T-helper 2 cell (primary cell): ENCODE data around the gene MAML3.

Source experiments
- DNase-seq, 5 experiments: peaks; one replicate each; pipeline versions ENCODE4 v3.0.0 to v3.0.0-alpha.2; 2012 to 2022

Gene MAML3

GRCh38 chr4:140038031-140038533 is 115.9 kb downstream of the MAML3 start:
- no peak for DNase-seq

GRCh38 chr4:140037353-140038030 is 116.5 kb downstream of the MAML3 start:
- no peak for DNase-seq

DNA sequence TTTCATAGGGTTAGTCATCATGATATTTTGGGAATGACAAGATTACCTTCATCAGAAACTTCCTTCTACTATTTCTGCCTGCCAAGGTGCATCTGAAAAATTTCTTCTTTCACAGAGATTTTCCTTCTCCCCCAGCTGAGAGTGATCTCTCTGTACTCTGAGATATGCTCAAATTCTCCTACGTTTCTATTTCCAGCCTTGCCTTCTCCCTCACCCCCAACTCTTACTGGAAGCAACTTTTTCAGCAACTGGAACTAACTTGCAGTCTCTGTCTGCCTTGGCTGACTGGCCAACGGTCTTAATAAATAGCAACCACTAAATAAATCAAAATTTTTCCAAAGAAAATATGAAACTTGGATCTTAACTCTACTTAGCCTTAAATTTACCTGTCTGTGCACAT is 122.3 kb downstream of the MAML3 start:
- no peak for DNase-seq

DNA sequence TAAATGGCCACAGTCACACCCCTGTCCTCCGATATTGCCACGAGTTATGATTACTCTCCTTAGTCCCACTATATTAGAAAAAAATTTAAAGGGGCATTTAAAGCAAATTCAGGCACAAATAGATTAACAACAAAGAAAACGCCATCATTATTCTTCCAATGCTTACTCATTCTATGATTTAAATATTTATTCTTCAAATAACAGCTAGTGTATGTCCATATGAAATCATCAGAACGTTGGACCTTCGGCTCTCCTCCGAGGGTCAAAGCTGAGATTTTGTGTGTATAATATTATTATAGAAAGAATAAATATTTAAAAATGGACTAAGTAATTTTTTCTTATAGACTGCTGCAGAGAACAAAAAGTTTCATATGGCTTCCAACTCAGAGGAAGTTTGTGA is 122.9 kb downstream of the MAML3 start:
- no peak for DNase-seq

DNA sequence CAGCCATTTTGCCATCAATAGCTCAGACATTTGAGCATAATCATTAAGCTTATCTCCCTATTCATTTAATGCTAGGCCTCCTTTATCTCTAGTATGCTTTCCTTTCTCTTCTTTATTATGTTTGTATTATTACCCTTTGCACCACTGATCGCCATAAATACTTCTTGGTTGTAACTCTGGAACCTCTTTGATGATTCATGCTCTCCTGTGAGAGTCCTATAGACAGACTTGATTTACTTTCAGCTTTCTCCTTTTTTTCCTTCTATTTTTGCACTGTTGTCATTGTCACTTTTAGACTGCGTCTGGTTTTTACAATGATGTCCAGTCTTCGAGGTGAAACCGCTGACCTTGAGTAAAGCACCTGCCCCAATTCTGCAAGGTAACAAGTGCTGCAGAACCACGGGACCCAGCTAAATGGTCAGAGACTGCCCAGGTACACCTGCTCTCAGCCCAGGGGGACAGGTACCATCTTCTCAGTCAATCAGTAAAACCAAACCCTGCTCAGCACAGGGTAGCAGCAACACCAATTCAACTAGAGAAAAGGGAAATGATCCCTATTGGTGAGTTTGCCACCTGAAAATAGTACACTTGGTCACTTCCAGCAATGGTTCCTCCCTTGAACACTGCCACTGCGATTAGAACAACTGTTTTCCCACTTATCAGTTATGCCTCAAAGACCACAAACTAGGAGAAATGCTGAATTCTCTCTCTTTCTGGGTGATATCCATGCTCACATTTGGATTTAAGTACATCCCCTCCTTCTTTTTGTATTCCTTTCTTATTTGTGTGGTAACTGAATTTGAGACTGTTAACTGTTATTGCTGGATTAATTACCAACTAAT is 125.1 kb downstream of the MAML3 start:
- no peak for DNase-seq

- no peak for DNase-seq
These were observed 125.9 kb downstream of the MAML3 start for GRCh38 chr4:140028101-140028500.

DNA sequence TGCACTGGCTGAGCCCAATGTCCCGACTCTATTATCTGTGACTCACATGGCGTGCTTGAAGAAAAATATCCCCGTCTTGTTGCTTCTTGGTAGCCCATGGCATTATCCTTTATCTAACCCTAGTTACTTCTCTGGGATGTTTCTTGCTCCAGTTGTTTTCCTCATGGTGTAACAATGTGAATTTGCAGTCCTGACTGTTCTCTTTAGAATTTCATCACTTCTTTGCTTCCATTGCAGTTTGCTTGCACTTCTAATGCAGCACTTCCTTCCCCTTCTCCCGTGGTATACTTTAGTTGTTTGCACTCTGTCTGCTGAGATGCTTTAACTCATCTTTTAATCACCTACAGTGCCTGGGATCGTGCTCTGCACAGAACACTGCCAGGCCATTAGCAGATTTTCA is 126.9 kb downstream of the MAML3 start:
- DNase-seq = no peak

DNA sequence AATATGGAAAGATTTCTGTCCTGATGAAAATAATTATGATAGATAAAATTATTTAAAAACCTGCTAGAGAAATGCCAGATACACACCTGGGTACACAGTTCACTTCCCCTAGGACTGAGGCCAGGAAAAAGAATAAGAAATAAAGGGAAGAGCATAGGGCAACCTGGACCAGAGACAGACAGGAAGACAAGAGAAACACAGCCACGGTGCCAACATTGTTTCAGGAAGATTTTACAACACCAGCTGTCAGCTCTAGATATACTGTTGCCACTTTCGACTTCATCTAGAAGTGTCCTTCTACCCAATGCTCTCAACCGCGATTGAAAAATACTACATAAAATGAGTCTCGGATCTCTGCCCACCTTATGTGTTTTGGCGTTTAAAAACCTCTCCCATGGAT is 128.5 kb downstream of the MAML3 start:
- no peak for DNase-seq

GRCh38 chr4:140020457-140021361 is 133.3 kb downstream of the MAML3 start:
- DNase-seq = no peak

DNA sequence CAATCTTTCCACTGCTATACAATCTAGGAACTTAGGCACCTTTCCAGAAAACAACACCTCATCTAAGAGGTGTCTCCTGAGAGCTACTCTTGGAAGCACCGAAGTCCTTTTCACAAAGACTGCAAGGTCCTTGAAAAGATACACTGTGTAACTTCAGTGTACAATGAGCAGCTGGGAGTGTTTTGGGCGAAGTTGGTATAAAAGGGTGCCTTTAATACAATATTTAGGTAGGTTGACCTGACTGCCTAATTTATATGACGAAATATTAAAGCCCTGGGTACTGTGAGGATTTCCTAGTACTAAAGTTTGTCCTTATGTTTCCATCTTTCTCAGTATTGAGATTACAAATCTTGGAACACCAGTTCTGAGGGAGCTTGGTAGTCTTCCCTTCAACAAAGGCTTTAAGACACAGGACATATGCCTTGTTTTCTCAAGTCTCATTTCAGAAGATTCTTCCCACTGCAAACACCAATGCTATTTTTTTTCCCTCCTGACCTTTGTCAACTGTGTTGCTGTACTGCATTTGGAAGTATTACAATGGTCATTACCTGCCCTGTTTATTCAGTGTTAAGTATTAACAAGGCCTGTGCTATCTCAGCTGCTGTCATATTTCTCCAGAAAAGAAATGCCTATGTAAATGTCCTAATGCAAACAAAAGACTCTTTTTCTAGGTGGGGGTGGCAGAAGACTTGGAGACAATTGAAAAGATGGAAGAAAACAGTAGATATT is 134.2 kb downstream of the MAML3 start:
- no peak for DNase-seq

DNA sequence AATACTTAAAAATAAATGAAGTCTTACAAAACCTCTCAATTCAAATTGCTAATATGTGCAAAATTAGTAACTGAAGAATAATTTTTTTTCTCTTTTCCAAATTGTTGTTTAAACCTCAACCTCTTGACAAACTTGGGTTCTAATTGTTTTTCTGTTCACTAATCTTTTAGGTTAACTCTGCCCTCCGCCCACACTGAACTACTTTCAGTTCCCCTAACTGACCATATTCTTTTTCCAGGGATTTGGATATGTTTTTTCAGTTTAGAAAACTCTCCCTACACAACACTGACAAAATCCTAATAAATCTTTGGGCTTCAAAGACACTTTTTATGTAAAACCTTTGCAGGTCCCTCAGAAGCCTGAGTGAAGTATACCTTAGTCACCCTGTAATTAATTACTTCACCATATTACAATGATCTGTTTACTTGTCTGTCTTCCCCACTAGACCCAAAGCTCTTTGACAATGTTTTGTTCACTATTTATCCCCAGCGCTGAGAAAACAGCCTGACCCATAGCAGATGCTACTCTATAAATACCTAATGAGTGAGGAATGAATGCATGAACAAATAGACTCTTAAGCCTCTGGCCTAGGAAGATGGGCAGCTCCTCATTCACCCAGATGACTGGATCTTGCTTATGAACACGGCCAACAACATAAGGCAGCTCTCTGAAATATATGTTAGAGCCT is 134.9 kb downstream of the MAML3 start:
- DNase-seq = no peak

DNA sequence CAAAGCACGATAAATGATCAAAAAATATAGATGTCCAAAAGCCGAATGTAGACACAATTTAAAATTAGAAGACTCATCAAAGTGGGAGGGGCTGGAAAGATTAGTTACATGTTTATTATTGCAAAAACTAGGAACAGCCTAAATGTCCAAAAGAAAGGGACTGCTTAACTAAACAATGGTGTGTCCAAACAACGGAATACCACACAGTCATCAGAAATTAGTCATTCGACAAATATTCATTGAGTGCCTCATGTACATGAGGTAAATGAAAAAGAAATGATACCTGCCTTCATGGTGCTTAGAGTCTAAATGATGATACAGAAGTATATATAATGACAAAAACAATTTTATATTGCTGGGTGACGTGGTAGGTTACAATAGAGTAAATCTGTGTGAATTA is 139.7 kb downstream of the MAML3 start:
- DNase-seq = no peak

DNA sequence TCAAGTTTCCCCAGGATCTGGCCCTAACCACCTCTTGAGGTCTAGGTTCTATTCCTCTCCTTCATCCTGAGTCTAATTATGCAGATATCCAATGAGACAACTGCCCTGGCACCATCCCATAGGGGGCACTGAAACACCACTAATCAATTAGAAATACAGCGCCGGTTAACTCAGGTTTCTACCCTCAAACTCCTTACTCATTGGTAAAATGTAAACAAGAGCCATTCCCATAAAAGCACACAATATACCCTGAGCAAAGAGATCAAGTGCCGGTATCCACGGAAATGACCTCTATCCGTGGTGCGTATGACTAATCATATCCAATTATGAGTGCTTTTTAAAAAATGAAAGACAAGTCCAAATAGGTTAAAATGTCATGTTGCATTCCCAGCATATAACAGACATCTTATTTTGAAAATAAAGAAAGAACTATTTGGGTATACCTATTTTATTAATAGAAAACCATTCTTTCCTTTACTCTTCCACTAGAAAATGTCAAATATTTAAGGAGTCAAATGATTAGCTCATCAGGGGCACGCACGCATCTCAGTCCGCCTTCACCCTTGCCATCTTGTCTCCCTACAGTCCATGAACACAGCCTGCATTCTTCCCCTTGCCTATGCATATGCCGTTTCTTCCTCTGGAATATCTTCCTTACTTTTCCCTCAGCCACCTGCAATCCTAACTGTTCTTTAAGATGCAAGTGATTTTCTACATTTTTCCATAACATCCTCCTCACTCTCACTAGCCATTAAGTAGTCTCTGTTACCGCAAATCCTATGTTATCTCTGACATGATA is 141.1 kb downstream of the MAML3 start:
- DNase-seq = peak in 4 of 5 experiments; percentile 15 to 62 (median 23)

GRCh38 chr4:140005699-140006098 is 148.3 kb downstream of the MAML3 start:
- no peak for DNase-seq

DNA sequence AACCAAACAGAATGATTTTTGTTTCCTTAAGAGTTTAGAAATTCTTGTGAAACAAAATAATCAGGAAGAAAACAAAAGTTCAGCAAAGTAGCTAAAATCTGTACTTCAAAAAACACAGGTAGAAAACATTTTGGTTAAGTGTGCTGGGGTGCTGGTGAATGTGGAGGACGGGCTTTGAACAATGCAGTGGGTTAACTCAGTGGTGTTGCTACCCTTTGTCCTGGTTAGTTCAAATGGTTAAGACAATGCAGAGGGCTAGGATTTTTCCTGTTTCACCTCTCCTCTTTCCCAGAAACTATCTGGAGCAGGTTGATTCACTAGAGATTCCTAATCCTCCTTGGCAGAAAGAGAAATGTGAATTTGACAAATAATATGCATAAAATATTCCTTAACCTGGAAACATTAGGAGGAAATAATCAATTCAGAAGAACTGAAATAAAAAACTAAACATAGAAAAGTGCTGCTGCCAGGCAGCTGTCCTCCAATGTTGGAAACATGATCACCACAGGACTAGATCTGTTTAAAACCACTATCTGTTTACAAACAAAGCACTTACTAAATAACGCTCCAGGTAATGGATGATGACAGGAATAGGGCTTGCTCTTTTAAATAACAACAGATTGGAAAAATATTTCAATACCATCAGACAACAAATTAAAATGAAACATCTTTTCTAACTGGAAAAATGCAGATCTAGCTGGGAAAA is 148.9 kb downstream of the MAML3 start:
- no peak for DNase-seq

- no peak for DNase-seq
These were observed 149.5 kb downstream of the MAML3 start for GRCh38 chr4:140004549-140004895.

DNA sequence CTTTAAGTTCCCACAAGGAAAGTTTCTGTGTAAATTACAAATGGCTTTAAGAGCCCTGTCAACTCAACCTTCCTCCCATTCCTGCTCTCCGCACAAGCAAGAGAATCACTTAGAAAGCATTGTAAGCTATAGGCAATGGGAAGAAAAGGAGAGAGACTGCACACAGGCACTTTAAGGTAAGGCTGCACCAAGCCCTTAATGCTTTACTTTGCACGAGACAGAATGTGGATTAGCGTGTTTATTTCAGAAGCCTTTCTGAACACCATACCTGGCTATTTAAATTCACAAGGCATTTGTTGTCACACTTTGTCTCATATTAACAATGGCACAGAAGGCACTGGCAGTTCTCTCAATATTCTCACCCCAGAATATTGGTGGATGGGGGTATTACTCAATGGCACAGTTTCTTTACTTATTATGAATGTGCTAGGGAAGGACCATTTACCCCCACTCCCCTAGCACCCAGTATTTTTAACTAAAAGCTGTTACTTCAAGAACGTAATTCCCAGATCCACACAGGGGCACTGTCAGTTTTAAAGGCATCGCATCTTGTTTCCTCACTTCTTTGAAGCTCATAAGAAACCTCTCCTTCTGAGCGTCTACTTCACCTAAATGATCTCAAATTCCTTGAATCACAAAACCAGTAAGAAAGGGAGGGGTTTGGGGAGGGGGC is 150.0 kb downstream of the MAML3 start:
- DNase-seq = no peak

DNA sequence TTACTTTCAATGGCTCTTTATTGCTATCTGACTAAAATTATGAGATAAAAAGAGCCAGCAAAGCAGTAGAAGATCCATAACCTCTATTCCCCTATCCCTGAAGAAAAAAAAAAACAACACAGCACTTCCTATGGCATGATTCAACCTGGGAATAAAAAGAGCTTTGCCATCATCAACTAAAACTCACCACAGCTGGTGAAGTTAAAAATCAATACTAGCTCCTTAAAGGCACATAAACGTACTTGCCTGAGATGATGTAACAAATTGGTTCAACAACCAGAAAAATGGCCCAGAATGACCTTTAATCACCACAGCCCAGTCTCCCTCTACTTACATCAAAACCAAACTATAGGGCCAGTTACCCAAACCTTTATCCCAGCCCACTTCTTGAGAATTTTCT is 153.8 kb downstream of the MAML3 start:
- no peak for DNase-seq
